Spleen (tissue), 7 donors: Measurements from ENCODE around the gene DBF4.
"Not testable (repeated sequence)": the region's sequence is repeated elsewhere in the genome, so short reads cannot be mapped to it uniquely, and the experiment has no call there.

Source experiments
- CTCF ChIP-seq, 11 experiments: fragments of 200-600 bp in 7 of 11; fragments of 450-650 bp in 4 of 11; sonication (generic) in 4 of 11; IDR thresholded peaks in 8 of 11; conservative IDR thresholded peaks in 3 of 11; 1 replicate in 7 of 11; 2 replicates in 4 of 11; pipeline versions ENCODE4 v1.4.0 to v1.8.0; 2016 to 2021; ENCODE audit warnings: antibody characterized with exemption in 11 of 11, inconsistent platforms in 4 of 11, mild to moderate bottlenecking in 1 of 11
- POLR2A ChIP-seq, 3 donors: fragments of 450-650 bp; IDR thresholded peaks; one replicate each; pipeline ENCODE4 v1.5.1; 2017; ENCODE audit warnings: antibody characterized with exemption in 3 of 3, mild to moderate bottlenecking in 1 of 3
- donor health status: DM: no; HTN: no; CAD: no; lungs with moderate emphysema.
- donor health status: DM: no; HTN: no; CAD: no.
- donor health status: DM: no; HTN: no; CAD: no.

DNA sequence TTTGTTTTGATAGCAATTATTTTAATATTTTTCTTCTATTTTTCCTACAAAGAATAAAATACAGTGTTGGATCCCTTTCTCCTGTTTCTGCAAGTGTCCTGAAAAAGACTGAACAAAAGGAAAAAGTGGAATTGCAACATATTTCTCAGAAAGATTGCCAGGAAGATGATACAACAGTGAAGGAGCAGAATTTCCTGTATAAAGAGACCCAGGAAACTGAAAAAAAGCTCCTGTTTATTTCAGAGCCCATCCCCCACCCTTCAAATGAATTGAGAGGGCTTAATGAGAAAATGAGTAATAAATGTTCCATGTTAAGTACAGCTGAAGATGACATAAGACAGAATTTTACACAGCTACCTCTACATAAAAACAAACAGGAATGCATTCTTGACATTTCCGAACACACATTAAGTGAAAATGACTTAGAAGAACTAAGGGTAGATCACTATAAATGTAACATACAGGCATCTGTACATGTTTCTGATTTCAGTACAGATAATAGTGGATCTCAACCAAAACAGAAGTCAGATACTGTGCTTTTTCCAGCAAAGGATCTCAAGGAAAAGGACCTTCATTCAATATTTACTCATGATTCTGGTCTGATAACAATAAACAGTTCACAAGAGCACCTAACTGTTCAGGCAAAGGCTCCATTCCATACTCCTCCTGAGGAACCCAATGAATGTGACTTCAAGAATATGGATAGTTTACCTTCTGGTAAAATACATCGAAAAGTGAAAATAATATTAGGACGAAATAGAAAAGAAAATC lies 31.0 kb downstream of the DBF4 start:
- TF ChIP-seq CTCF (IDR thresholded peaks at IDR 0.05 in 8 of 11, conservative IDR thresholded peaks at IDR 0.05 in 3 of 11); POLR2A (IDR thresholded peaks at IDR 0.05): not testable (repeated sequence)
